ENCODE measurements around the gene MMAA.

DNA sequence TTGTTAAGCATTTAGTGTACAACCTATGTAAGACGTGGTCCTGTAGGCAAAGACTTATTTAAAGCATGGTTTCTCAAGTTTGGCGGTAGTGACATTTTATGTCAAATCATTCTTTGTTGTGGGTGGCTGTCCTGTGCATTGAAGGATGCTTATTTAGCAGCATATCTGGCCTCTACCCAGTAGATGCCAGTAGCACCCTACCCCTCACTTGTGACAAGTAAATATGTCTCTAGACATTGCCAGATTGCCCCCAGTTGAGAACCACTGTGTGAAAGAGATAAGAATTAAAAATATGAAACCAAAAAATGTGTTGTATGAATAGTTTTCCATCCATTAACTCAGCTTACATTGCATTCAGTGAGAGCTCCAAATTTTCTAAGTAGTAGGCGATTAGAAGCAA lies 25.5 kb downstream of the MMAA start:
- TF ChIP-seq, protein P1, sequence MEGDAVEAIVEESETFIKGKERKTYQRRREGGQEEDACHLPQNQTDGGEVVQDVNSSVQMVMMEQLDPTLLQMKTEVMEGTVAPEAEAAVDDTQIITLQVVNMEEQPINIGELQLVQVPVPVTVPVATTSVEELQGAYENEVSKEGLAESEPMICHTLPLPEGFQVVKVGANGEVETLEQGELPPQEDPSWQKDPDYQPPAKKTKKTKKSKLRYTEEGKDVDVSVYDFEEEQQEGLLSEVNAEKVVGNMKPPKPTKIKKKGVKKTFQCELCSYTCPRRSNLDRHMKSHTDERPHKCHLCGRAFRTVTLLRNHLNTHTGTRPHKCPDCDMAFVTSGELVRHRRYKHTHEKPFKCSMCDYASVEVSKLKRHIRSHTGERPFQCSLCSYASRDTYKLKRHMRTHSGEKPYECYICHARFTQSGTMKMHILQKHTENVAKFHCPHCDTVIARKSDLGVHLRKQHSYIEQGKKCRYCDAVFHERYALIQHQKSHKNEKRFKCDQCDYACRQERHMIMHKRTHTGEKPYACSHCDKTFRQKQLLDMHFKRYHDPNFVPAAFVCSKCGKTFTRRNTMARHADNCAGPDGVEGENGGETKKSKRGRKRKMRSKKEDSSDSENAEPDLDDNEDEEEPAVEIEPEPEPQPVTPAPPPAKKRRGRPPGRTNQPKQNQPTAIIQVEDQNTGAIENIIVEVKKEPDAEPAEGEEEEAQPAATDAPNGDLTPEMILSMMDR (IDR thresholded peaks at IDR 0.05), result no peak
- TF ChIP-seq POLR2A (IDR thresholded peaks at IDR 0.05), result no peak
